GM18858 (cell line): ENCODE results near the gene DNAI1.

Experiments used
- ATAC-seq: cut with Tn5 transposase; IDR thresholded peaks from one replicate; pipeline ENCODE4 v1.9.1; 2021; ENCODE audit not compliant: unreplicated experiment

The DNAI1 gene

DNA sequence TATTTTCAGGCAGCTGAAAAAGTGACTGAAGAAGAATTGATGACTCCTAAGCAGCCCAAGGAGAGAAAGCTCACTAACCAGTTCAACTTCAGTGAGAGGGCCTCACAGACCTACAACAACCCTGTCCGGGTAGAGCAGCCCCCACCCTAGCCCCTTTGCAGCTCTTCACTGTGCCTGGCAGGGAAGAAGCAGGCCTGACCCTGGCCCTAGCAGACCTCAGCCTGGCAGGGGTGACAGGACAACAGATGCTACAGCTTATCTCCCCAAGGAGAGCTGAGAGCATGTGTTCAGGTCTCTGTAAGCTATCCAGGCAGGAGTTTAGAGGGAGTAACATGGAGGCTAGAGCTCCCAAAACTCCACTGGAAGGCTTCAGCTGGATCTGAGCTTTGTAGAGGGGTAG is 31.8 kb downstream of the DNAI1 start:
- no peak for ATAC-seq

GRCh38 chr9:34490760-34491159 is 32.2 kb downstream of the DNAI1 start:
- no peak for ATAC-seq

GRCh38 chr9:34491596-34491995 is 33.0 kb downstream of the DNAI1 start:
- ATAC-seq = no peak

- no peak for ATAC-seq
Measured at GRCh38 chr9:34492051-34492450, 33.4 kb downstream of the DNAI1 start.

- no peak for ATAC-seq
Measured at GRCh38 chr9:34493972-34494535, 35.4 kb downstream of the DNAI1 start.

GRCh38 chr9:34496149-34496712 is 37.6 kb downstream of the DNAI1 start:
- ATAC-seq = no peak

DNA sequence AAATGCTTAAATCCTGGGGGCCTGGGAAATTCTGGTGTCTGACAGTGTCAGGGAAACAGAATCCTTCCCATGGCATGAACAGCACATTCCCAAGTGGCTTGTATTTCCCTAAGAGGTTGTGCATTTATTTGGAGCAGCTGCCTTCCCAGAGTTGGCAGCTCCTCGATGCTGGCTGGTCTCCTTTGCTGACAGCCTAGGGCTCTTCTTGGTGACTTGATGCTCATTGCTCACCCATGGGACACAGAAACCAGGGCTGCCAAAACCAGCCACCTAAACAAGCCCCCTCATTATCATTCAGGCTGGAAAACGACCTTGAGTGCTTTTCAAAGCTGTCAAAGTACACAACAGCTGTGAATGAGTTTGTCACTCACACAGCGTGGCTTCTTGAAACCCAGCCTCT is 39.9 kb downstream of the DNAI1 start:
- no peak for ATAC-seq

- no peak for ATAC-seq
Measured at GRCh38 chr9:34499076-34499475, 40.5 kb downstream of the DNAI1 start.

- no peak for ATAC-seq
Measured at GRCh38 chr9:34500623-34501267, 42.1 kb downstream of the DNAI1 start.

GRCh38 chr9:34501372-34501771 is 42.8 kb downstream of the DNAI1 start:
- no peak for ATAC-seq

- no peak for ATAC-seq
Measured at GRCh38 chr9:34501889-34502425, 43.4 kb downstream of the DNAI1 start.

- ATAC-seq = no peak
Measured at GRCh38 chr9:34502471-34502870, 43.9 kb downstream of the DNAI1 start.

DNA sequence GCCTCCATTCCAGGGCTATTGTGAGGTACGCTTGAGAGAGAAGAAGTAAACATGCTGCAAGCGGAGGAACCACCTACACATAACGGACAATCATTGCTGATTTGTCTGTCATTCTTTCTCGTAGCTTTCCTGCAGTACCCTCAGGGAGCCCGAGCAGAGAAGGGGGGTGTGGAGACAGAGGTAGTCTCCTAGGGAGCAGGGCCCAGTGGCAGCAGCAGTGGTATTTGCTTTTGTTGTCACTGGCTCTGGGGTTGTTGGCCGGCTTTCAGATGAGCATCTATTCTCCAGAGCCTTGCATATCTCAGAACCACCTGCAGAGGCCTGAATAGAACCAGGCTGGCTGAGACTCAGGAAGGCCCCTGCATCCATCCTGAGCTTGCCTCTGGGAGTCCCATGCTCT is 44.3 kb downstream of the DNAI1 start:
- no peak for ATAC-seq

- no peak for ATAC-seq
Measured at GRCh38 chr9:34503406-34503805, 44.8 kb downstream of the DNAI1 start.

- ATAC-seq = no peak
Measured at GRCh38 chr9:34505370-34506120, 46.9 kb downstream of the DNAI1 start.

DNA sequence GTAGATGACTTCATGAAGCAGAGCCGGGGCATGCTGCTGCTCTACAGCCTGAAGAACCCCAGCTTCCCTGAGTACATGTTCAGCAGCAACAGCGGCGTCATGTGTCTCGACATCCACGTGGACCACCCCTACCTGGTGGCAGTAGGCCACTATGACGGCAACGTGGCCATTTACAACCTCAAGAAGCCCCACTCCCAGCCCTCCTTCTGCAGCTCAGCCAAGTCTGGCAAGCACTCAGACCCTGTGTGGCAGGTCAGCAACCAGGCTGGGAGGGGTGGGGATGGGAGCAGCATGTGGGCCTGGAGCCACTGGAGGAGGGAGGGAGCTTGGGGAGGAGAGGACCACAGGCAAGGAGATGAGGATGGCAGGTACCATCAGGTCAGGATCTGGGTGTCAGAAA is 48.0 kb downstream of the DNAI1 start:
- ATAC-seq = no peak

- ATAC-seq = no peak
Measured at GRCh38 chr9:34507556-34507955, 49.0 kb downstream of the DNAI1 start.

- ATAC-seq = no peak
Measured at GRCh38 chr9:34507966-34508365, 49.4 kb downstream of the DNAI1 start.

DNA sequence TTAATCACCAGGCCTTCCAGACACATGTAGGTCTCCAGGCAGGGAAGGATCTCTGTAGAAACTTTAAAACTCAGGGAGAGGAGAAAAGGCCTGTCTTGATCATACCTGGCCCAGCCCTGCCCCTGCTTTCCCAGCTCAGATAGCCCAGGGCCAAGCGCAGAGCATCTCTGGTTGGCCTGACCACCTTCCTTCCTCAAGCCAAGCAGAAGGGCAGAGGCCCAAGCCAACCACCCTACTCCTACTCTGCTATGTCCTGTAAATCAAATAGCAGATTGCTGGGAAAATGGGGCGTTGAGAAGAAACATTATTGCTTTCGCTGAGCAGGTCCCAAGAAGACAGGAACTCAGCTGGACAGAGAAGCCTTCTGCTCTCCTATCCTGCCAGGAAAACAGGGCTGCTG is 49.9 kb downstream of the DNAI1 start:
- ATAC-seq = no peak

DNA sequence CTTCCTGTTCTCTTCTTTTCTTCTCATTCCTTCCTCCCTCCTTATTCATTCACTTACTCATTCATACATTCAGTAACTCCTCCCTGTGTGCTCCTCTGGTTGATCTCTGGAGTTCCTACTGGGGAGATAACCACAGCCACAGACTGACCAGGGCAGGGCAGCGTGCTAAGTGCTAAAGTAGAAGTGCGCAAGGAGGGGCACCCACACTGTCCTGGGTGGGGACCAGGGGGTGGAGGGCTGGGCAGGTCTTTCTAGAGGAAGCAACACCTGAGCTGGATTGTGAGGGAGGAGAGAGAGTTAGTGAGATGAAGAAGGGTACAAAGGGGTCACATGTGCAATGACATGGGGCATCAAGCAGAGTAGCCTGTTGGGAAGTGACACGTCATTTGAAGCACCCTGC is 50.3 kb downstream of the DNAI1 start:
- no peak for ATAC-seq

DNA sequence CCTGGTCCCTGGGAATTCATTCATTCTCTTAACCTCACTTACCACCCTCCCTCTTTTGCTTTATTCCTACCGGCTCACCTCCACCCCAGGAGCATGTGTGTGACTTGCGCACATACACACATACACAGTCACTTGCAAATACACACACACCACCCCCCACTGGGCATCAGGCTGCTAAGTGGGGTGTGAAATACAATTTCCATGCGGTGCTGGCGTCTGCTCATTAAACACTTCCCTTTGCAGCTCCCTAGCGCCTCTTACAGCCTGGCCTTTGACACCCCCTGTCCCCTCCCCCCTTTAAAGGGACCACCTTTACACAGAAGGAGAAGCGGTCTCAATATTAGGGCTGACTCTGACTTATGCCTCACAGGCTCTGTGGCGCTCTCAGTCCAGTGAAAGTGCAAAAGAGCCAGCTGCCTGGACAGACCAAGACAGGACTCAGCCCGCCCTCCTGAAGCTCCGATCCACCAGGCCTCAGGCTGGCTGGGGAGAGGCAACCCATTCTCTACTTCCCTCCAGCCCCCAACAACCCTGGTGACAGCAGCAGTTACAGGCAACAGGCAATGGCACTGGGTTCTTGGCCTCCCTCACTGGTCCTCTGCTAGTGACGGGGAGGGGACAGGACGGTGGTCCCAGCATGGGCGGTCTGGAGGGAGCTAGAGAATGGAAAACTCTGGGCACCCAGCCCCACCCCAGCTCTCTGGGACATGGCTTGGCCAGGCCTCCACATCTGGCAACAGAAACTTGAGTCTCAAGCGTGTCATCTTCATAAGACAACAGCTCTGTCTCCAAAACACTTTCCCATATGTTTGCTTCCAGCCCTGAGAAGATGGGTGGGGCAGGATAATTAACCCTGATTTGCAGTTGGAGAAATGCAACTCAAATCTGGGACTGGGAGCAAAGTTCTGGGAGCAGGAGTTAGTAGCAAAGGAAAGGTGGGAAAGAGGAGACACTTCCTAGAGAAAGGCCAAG is 52.2 kb downstream of the DNAI1 start:
- no peak for ATAC-seq
